ENCODE data around the gene CTNNA3.
"Not testable (repeated sequence)": the region's sequence is repeated elsewhere in the genome, so short reads cannot be mapped to it uniquely, and the experiment has no call there.

GRCh38 chr10:67691861-67692260 is 4.1 kb downstream of the CTNNA3 start:
- not testable (repeated sequence) for TF ChIP-seq CTCF (conservative IDR thresholded peaks at IDR 0.05; ENCODE audit: low read length); EZH2phosphoT487 (IDR thresholded peaks at IDR 0.05; ENCODE audit: borderline replicate concordance)
